Iris pigment epithelial cell (primary cell): ENCODE results near the gene AUH.
"Not testable (repeated sequence)": the region's sequence is repeated elsewhere in the genome, so short reads cannot be mapped to it uniquely, and the experiment has no call there.

ENCODE experiments used
- DNase-seq: peaks from one replicate; pipeline ENCODE4 v3.0.0-alpha.2; 2011; ENCODE audit warnings: low read depth

AUH gene

DNA sequence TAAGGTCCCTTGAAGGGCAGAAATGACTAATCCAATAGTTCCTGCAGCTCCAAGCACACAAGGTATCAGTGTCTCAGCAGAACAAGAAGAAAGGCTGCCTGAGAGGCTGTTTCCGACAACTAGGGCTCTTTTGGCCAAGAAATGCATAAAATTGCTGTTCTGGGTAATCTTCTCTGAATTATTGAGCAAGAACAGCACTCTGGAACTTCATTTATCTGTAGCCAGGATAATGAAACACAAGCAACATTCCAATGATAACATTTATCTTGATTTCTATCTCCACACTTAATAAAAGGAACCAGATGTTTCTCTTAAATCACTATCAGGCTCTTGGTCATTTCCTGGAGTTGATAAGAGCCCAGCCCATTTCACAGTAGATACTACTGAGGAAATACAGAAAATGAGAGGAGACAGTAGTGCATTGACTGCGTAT lies 17.0 kb upstream of the AUH start:
- DNase-seq: peak; percentile 88

DNA sequence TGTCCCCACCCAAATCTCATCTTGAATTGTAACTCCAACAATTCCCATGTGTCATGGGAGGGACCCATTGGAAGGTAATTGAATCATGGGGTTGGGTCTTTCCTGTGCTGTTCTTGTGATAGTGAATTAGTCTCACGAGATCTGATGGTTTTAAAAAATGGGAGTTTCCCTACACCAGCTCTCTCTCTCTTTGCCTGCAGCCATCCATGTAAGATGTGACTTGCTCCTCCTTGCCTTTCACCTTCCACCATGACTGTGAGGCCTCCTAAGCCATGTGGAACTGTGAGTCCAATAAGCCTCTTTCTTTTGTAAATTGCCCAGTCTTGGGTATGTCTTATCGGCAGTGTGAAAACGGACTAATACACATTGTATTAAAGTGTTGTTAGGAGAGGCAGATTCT lies 16.3 kb upstream of the AUH start:
- DNase-seq: not testable (repeated sequence)

DNA sequence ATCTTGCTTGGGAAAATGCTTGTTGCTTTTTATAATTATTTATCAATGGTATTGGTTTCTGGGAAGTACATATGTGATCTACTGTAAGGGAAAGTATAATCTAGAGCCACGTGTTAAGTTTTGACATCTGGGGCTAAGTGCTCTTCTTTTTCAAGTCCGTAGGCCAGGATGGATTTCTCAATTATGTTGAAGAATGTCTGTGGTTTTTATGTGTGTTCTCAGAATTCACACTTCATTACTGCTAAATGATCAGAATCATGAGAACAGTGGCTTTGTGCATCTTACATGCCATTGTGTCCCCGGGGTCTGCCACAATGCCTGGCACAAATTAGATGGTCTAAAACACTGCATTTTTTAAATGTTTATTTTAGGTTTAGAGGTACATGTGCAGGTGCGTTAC lies 14.5 kb upstream of the AUH start:
- DNase-seq: peak; percentile 65

- DNase-seq: peak; percentile 89
Measured at GRCh38 chr9:91374939-91375338, 13.2 kb upstream of the AUH start.

- no peak for DNase-seq
Measured at GRCh38 chr9:91371894-91372293, 10.2 kb upstream of the AUH start.

GRCh38 chr9:91370006-91370405 lies 8.3 kb upstream of the AUH start:
- not testable (repeated sequence) for DNase-seq

DNA sequence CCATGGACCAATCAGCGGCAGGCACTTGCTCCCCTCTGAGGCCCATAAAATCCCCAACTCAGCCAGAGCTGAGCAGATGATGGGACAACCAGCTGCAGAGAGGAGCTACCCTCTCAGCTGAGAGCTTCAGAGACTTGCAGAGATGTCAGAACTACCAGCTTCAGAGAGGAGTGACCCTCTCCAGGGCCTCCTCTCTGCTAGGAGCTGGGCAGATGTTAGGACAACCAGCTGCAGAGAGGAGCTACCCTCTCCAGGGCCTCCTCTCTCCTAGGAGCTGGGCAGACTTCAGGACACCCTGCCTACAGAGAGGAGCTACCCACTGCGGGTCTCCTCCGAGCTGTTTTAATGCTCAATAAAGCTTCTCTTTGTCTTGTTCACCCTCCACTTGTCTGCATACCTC lies 3.0 kb upstream of the AUH start:
- DNase-seq: no peak

- DNase-seq: no peak
Measured at GRCh38 chr9:91364005-91364404, 2.3 kb upstream of the AUH start.

GRCh38 chr9:91362051-91362611 lies 413 bp upstream of the AUH start:
- no peak for DNase-seq

- no peak for DNase-seq
Measured at GRCh38 chr9:91360551-91361290, 997 bp downstream of the AUH start.

DNA sequence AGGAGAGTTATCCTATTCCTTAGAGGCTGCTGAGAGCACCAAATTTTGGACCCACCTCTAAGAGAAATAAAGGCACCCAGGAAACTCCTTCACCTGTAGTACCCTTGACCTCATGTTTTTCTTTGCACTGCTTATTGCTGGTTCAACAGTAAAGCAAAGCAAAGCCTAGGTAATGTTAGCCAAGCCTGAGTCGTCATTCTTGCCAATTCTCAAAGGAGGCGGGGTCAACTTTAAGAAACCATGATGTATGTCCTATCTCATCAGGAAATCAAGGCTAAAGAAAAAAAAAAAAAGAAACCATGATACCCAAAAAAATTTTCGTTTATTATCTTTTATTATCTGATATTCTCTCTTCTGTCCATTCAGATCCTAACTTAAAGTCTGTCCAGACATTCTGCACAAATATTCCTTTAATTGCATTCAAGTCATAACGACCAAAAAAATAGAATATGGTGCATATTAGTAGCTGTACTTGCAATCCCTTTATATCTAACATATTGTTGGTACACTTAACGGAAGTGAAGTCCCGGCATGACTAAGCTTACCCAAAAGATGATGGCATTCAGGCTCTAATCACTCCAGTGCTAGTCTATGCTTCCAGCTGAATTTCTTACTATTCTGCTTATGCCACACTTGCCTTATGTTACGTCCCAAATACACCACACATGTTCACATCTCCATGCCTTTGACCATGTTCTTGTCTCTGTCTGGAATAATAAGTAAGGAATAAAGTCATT lies 1.8 kb downstream of the AUH start:
- DNase-seq: no peak

GRCh38 chr9:91359083-91359482 lies 2.6 kb downstream of the AUH start:
- DNase-seq: no peak

DNA sequence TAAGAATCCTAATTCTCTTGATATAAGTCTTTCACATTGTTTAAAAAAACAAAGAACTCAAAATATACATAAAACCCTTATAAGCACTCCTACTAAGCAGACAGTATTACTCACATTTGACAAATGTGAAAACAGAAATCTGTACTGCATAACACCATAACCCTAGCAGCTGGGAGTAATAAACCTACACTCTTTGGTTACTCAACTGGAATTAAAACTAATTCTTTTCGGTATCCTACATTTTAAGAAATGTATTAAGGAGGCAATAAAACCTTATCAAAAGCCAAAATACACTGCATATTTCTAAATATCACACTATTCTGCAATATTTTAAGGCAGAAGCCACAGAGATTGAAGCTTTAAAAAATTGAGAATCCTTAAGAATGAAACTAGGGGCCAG lies 6.8 kb downstream of the AUH start:
- no peak for DNase-seq

DNA sequence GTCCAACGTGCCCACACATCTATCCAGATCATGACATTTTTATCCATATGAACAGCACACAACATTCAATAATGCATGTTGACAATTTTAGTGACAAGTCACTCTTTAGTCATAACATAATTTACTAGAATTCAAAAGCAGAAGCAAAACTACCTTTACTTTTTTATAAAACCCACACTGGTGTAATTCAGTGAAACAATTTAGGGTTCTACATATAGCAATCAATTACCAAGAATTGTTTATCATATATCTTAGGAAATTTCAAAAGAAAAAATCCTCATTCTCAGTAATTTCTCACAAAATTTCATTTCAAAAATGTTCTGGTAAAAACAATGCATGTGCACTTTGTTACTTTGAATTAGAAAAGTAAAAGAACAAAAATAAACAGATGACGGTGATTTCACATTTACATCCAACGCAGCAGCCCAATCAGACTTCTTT lies 12.6 kb downstream of the AUH start:
- no peak for DNase-seq

DNA sequence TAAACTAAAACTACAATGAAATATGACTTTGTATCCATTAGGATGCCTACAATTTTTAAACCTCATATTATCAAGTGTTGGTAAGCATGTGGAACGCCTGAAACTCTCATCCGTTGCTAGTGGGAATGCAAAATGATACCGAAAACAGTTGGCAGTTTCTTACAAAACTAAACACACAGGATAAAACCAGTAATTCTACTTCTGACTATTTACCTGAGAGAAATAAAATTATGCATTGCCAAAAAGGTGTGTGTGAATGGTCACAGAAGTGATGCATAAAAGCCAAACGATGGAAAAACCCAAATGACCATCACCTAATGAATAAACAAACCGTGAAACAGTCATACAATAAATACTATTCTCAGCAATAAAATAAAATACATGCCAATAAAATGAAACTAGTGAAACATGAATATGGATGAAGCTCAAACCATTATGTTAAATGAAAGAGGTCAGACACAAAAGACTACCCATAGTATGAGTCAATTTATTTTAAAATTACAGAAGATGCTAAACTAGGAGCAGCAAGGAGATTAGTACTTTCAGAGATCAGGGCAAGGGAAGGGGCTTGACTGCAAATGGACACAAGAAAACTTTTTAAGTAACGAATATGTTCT lies 13.4 kb downstream of the AUH start:
- no peak for DNase-seq

DNA sequence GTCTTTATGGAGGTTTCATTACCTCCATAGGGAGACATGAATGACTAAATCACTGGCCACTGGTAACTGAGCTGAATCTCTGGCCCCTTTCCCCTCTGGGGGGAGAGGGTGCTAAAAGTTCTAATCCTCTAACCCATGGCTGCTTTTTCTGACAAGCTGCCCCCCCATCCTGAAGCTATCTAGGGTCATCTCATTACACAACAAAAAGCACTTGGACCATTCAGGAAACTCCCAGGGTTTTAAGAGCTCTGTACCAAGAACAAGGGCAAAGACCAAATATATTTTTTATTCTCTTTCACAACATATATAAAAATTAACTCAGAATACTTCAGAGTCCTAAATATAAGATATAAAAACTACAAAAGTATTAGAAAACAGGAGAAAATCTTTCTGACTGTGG lies 14.3 kb downstream of the AUH start:
- no peak for DNase-seq

DNA sequence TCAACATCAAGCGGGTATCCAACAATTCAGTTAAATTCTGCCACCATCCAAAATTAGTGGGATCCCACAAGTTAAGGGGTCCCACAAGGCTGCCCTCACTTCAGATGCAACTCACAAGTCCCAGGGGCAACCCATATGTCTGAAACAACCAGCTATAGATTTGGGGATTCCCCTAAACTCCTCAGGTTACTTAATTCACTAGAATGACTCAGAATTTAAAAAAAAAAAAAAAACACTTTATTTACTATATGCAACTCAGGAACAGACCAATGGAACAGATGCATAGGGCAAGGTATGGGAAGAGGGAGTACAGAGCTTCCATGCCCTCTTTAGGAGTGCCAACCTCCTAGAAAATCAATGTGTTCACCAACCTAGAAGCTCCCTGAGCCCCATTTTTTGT lies 15.1 kb downstream of the AUH start:
- peak; percentile 30 for DNase-seq

- no peak for DNase-seq
Measured at GRCh38 chr9:91345978-91346377, 15.7 kb downstream of the AUH start.

- no peak for DNase-seq
Measured at GRCh38 chr9:91342575-91342974, 19.1 kb downstream of the AUH start.

DNA sequence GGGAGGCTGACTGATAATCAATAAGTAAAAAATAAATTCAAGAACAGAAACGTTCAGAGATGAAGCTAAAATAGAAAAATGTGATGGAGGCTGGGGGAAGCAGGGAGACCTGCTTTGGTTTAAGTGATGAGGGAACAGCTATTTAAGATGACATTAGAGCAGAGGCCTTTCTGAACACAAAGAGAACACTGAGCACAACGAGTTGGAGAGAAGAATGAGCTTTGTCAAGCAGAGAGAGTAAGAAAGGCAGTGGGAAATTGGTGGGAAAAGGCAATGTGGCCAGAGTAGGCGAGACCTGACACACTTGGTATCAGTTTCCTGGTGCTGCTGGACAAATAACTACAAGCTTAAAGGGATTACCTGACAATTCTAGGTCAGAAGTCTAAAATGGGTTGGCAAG lies 20.0 kb downstream of the AUH start:
- no peak for DNase-seq

DNA sequence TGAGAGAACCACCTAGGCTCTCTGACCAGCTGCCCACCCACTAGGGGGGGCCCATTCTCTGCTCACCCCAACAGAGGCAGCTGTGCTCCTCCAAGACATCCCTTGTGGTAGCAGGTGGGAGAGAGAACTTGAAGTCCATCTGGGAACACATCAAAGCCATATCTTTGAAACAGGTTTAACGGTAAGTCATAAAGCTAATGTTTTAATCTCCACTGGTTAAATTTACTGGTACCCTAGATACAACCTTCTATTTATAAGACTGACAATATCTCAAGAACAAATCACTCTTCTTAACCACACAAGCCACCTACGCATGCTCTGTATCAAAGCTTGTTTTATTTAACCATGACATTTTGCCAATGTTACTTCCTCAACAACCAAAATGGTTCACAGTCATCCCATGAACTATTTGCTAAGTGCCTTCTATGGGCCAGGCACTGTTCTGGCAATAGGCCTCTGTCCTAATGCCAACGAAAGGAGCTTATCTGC lies 20.4 kb downstream of the AUH start:
- DNase-seq: no peak

DNA sequence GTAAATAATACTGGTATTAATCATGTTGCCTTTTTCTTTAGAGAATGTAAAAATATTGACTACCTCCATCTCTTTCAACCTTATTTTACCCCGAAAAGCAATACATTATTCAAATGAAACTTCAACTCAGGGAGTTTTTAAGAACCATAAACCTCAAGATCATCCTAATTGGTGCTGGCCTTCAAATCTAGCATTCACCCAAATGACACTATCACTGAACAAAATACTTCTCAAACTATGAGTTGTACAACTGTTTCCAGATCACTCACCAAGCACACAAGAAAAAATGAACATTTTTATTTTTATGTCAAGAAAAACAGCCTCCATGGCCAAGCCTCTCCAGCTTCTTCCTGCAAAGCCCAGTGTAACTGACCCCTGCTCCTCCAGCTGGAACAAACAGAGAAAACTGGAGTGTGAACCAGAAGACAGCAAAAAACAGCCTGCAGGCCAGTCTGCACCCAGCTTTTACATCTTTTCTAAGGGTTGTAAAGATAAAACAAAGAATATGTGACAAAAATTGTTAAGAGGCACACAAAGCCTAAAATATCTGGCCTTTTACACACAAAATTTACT lies 21.2 kb downstream of the AUH start:
- DNase-seq: no peak
